GM21825 (cell line): ENCODE data around the gene MBLAC2.

Experiments
- ATAC-seq: cut with Tn5 transposase; IDR thresholded peaks from one replicate; pipeline ENCODE4 v1.9.1; 2021; ENCODE audit warnings: mild to moderate bottlenecking, moderate library complexity; ENCODE audit not compliant: unreplicated experiment

The MBLAC2 gene

DNA sequence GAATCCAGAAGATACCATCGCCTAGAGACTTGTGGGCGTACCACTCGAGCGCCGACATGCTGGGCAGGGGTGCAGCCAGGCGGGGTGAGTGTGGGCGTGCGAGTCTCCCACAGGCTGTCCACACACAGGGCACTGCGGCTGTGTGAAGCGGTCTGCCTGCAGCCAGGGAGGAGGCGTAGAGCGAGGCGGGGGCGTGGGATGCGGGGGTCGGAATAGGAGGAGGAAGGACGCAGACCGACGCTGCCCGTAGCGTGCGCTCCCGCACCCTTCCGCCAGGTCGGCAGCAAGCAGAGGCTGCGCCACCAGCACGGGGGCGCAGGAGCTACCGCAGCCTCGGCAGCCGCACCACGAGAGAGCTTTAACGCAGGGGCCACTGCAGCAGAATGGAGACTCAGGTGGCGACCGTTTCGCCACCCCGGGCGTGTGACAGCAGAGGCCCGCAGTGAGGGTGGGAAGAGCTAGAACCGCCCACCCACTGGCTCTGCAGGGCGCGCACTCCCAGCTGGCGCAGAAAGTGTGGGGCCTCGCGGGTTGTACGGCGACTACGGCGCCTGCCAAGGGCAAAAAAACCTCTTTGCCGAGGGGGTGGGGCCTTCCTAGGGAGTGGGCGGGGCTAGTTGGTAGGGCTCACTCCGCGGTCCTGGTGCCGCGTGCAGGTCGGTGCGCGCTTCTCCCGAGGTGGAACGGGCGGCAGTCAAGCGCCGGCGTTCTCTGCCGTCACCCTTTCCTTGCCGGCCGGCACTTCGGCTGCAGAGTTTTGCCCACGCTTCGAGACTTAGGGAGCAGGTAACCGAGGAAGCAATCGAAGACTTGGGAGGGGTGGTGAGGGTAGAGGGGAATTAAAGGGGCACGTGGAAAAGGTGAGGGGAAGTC, at the start of gene MBLAC2, which contains the start of gene POLR3G:
MBLAC2 (minus strand) TSS at position 537 of the 873 bp plus-strand sequence; CDS start at position 58, 479 bp downstream.
POLR3G (plus strand) TSS at position 630 of the 873 bp plus-strand sequence. CDS start 10,704 bp downstream, outside the sequence.
- peak; percentile 88 for ATAC-seq

DNA sequence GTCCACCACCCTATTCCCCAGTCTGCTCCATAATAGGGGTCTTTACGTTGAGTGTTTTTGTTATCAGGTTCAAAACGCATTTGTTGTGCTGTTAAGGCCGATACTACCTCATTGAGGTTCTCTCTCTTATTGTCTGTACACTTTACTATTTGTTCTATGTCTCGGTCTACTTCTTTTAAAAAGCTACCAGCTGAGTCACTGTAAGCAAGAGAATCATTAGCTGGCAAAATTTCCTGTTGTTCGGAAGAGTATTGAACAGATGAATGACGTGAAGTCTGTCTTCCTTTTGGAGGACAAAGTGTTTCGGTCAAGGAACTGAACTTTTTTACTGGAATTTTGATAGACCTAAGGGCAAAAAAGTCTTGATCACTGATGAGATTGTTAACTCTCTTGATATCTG, 44.5 kb upstream of the MBLAC2 start:
- no peak for ATAC-seq

DNA sequence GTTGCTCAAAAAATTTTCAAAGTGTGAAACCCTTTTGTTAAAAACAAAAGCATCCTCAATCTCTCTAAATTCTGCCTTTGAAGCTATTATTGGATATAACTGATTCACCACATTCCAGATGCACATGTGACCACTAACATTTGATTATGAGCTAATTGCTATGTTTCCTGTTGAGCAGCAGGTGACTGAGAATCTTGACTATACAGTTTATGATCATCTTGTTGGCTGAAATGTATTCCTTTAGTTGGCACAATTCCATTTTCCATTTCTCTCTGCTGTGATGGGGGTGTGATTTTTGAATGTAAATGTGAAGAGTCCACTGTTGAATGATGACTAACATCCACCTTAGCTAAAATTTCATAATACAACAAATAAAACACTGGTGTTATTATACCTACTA, 44.1 kb upstream of the MBLAC2 start:
- no peak for ATAC-seq

DNA sequence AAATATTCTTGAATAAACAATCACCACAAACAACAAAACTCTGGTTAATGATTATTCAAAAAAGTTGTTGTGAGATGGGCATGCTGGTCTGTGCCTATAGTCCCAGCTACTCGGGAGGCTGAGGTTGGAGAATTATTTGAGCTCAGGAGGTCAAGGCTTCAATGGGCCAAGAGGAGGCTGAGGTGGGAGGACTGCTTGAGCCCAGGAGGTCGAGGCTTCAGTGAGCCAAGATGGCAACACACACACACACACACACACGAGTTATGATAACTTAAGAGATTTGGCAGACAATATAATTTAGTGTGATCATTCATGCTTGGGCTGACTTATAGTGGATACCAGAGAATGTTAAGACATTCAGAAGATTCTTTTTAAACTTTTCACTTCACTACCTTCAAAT, 39.9 kb upstream of the MBLAC2 start:
- ATAC-seq, result no peak

DNA sequence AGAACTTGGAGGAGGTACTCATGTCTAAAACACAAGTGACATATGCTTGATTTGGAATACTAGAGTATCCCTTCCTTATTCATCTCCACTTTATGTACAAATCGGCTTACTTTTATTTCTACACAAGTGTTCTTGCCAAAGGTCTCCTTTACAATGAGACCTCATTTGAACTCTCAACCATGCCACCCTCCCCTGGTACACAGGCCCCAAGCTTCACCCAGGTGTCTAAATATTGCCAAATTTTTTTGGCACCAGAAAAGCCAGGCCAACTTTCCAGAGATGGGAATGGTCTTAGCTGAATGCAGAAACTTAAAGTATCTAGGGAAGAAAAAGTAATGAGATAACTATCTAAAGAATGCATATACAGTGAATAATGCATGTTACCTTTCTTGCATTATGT, 35.9 kb upstream of the MBLAC2 start:
- ATAC-seq, result no peak

DNA sequence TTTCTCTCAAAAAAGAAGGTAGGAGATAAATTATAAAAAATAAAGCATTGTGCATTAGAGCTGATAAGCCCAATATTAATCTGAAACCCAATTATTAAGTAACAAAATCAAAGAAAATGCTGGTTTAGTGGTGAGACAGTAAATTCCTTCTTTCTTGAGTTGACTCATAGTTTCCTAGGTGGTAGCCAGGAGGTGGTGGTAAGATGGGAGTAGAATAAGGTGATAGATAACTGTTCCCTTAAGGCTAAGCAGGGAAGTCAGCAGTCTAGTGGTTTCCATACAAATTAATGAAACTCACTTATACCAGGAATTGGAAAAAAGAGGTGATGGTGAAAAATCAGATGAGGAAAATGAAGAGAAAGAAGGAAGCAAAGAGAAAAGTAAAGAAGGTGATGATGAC, 31.6 kb upstream of the MBLAC2 start:
- no peak for ATAC-seq

DNA sequence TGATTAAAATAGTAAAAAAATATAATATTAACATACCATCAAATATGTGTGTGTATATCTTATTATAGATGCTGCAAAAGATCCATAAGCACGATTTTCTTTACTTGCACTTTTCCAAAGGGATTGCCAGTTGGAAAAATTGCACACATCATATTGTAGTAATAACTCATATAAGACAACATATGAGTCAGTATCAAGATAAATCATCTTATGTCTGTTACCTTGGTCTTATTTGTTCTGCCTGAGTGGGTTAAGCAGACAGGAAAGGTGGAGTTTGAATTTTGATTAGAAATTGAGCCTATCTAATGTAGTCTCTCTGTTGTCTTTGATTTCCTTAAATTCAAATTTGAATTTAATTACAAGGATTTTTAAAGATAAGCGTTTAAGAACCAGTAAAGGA, 30.2 kb upstream of the MBLAC2 start:
- ATAC-seq, result no peak

DNA sequence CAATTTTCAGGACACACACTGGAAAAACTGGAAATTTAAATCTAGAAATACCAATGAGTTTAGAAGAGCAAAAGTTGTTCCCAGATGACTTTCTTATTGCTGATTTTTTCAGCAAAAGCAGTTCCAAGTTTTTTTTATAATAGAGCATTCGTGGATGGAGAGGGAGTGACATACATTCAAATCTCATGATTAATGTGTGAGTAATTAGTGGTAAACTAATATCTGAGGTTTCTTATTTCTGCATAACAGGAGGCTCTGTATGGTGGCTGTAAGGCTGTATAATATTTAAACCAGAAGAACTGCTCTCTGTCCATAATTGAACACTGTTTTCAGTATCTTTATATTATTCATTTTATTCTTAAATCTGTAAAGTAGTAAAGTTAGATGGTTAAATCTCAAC, 29.0 kb upstream of the MBLAC2 start:
- ATAC-seq, result no peak

DNA sequence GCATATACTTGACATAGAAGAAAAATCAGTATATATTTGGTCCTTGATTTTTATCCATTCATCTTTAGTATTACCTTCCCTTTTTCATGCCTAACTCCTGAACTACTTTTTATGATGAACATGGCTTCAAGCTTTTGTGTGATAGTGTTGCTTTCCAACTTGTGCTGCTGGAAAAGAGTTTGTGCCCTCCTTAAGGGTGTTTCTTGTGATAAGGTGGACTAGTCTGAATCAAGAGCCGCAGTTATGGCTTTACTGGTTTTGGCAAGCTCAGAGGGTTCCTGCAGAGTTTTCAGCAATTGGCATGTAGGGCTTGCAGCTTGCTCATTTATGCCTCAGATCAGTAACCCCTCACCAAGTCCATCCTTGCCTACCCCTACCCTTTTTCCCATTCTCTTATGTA, 20.6 kb upstream of the MBLAC2 start:
- no peak for ATAC-seq

DNA sequence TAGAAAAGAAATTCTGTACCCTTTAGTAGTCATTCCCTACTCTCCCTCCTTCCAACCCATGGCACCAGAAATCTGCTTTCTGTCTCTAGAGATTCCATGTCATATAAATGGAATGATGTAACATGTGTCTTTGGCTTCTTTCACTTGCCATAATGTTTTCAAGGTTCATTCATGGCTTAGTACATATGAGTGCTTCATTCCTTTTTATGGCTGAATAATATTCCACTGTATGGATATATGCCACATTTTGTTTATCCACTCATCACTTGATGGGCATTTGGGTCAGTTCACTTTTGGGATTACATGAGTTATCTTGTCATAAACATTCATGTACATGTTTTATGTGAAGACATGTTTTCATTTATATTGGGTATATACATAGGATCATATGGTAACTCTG, 19.5 kb upstream of the MBLAC2 start:
- ATAC-seq, result no peak

DNA sequence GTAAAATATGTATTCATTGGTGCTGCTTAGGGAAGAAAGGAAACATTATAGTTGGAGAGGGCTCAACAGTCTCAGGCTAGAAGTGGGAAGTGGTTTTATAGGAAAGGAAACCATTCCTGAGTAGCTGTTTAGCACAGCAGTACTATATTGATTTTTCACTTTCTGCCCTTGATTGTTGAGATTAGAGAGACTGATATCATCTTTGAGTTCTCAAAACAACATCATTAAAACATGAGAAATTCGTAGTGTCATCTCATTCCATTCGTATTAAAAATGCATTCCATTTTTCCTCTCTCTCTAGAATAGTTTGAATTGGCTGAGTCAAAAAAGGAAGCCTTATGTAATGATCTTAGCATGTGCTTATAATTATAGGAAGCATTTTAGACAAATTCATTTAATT, 14.2 kb upstream of the MBLAC2 start:
- no peak for ATAC-seq

DNA sequence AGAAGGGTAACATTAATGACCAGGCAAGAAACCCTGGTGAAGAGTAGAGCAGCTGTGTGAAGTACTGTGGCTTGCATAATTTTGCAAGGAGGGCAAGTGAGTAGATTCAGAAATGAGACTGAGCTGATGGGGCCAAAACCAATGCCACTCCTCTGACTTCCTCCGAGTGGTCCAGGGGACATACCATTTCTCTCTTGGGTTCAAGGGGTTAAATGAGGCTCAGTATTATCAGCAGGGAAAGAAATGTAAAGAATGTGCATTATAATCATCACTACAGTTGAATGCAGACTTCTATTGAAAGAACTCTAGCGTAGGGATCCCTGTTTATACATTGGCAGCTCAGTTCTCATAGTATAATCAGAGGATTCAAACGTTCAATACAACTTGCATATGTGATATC, 10.0 kb upstream of the MBLAC2 start:
- ATAC-seq, result no peak

DNA sequence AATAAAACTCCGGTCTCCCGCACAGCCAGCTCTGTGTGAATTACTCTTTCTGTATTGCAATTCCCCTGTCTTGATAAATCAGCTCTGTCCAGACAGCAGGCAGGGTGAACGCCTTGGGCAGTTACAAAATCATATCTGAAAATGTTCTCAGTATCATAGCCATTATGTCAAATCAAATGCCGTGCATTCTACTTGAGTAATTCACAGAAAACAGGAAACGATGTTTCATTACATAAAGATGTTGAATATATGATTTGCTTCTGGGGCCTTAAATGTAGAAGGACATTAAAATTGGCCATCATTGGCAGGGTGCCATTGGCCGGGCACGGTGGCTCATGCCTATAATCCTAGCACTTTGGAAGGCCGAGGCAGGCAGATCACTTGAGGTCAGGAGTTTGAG, 8.6 kb upstream of the MBLAC2 start:
- no peak for ATAC-seq

DNA sequence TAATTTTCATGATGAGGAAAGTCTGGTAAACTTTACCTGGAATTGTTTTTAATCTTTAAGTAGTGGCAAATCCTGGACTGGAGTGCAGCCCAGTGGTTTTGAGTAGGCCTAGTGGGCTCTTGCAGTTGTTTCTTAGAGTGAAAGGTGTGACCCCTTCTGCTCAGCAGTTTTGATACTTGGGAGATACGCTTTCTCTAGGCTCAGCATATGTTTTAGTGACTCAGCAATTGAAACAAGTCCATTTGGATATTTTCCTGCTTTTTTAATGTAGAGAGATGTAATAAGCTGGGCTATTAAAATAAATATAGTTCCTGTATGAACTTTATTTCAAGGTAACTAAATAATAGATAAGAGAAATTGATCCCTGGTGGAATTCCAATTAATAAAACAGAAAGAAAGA, 6.1 kb upstream of the MBLAC2 start:
- no peak for ATAC-seq

DNA sequence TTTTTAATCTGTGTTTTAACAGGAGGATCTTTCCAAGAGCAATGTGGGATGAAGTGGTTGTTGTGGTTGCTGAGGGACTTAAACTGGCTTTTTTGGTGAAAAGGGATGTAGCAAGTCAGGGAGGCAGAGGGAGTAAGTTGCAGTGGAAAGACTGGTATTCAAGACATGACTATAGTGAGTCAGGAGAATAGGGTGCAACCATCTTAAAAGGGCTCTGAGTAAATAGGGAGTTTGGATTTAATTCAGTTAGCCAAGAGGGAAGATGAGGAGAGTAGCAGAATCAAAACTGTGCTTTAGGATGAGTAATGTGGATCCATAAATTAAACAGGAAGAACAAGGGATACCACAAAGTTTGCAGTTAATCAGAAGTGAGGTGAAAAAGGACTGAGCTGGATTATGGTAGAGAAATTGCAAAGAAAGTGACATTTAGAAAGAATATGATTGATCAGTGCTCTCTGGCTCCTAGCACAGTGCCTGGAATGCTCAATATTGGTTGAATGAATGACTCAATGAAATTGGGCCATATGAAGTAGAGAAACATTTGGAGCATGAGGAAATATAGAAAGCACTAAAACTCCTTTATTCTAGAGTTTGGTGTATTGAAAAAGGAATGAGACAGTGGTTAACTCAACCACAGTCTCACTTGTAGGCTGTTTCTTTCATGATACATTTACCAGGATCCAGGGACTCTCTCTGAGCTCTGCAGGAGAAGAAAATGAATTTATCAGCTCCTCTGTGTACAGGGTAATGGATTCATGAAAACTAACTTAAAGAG, 5.2 kb upstream of the MBLAC2 start:
- no peak for ATAC-seq

DNA sequence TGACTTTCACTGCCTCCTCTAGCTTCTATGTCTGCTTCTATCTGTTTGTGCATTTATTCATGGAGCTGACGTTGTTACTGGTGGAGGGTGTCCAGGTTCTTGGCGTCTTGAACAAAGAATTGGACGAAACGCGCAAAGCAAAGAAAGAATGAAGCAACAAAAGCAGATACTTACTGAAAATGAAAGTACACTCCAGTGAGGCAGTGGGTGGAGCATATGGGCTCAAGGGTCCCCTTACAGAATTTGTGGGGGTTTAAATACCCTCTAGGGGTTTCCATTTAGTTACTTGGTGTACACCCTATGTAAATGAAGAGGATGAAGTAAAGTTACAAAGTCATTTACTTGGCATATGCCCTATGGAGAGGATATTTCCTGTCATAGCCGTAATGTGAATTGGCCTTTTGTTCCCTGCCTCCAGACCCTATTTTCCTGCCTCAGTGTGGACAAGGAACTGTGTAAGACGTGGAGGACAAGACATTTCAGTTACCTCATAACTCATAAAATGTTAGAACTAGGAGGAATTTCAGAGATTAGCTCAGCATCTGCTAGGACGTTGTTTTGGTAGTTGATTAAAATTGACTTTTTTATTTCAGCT, 3.1 kb upstream of the MBLAC2 start:
- ATAC-seq, result no peak

DNA sequence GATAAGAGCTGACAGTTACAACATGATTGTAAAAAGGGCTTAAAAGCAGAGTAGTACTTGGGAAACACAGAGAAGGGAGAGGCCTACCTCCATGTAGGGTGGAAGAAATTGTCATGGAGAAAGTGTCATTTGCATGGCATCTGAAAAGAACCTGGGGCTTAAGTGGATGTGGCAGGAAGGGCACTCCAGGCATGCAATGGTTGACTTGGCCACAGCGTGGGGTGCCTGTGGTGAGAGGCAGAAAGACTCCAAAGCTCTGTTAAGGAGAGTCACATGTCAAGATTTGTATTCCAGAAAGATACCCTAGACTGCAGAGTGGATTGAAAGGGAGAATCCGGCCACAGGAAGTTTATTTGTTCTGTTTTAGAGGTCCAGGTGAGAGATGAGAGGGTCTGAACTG, 2.5 kb upstream of the MBLAC2 start:
- ATAC-seq, result no peak

DNA sequence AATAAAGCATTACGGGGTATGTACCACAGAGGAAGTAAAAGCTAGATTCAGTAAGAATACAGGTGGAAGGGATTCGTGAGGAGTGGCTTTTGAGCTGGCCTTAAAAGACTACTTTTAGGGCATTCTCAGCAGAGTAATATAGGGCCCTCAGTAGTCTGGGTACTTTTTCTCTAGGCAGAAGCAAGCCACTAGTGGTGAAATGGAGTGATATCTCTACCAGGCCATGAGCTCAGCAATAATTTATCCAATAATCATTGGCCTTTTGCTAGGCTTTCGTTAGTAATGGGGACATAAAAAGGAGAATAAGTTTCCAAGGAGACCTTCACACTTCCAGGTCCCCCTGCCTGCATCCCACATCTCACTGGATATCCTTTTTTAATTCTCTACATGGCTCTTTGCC, 1.8 kb upstream of the MBLAC2 start:
- no peak for ATAC-seq

DNA sequence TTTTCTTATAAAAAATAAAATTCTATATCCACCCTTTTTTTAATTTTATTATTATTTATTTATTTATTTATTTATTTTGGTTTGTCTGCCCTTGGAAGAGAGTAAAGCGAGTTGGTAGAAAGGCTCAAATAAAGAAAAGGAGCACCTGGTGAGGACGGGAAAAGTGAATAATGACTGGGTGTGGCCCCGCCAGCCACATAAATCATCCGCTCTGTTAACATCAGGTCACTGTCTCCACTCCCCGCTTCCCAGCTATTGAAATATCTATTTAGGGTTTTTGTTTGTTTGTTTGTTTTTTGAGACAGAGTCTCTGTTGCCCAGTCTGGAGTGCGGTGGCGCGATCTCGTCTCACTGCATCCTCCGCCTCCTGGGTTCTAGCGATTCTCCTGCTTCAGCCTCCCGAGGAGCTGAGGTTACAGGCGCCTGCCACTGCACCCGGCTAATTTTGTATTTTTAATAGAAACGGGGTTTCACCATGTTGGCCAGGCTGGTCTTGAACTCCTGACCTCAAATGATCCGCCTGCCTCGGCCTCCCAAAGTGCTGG, 937 bp upstream of the MBLAC2 start:
- ATAC-seq, result no peak

DNA sequence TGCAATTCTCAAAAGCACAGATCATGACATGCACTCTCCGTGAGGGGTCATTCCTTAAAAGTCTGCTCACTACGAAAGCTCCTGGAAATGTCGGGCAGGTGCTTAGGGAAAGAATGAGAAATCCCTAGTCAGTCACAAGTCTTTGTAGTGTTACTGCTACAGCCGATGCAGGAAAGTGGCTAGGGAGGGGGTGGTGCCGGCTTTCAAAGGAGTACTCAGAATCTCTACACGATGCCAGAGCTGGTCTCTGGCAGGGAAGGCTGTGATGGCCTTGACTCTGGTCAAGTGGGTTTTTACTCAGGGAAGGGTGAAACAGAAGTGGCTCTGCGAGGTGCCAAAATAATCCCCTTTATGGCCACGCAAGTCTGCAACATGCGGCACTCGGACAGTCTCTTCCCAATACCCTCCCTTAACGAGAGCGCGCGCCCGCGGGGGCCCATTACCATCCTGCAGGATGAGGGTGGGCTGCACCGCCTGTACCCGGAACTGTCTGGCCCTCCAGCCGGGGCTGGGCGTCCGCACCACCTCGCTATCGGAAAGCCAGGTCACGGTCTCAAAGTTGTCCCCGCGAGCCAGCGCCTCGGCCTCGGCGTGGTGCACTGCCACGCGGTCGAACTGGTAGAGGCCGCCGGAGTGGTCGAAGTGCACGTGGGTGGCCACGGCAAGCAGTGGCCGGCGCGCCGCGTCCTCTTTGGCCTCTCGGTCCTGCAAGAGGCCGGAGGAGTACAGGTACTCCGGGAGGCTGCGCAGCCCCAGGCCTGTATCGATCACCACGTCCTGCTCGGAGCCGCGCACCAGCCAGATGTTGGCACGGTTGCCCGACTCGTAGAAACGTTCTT, 956 bp downstream of the MBLAC2 start:
- peak; percentile 12 for ATAC-seq
